Lower leg skin (tissue), 4 donors: ENCODE data around the gene GPR137C. TPM values are rescaled to one million over a fixed set of nuclear protein-coding genes. Genes with fewer than 3 reads are reported as not detected.

ENCODE experiments used
- DNase-seq, 2 donors: peaks; one replicate each; pipeline ENCODE4 v3.0.0-alpha.2; 2019; ENCODE audit warnings: low spot score in 2 of 2
- H3K4me3 ChIP-seq: fragments of 200-600 bp; sonication (generic); 2 replicates; pipeline ENCODE4 v1.5.1; 2017; ENCODE audit warnings: mild to moderate bottlenecking, low read depth; ENCODE audit not compliant: poor library complexity, severe bottlenecking
- POLR2A ChIP-seq, 2 donors: fragments of 450-650 bp; IDR thresholded peaks; one replicate each; pipeline ENCODE4 v1.6.1; 2016 to 2017; ENCODE audit warnings: antibody characterized with exemption in 2 of 2, mild to moderate bottlenecking in 1 of 2, moderate library complexity in 1 of 2
- WGBS, 2 donors: methylation state at CpG; one replicate each; pipeline ENCODE4 v1.1.5; 2018; 5-methylcytosine and 5-hydroxymethylcytosine counted together
- intact Hi-C: fragments of 100-400 bp; cut with DNase I; formaldehyde crosslinking; loops from one replicate; pipeline ENCODE4 v1.15.0; 2023; ENCODE audit warnings: low total_unique reads
- total RNA-seq, 4 donors: library from RNA; depleted of rRNA; stranded (reverse); fragments of >200 nt; gene quantifications; one replicate each; pipeline ENCODE4 v1.1.0, GENCODE V29; 2016
- TF ChIP-seq, protein P1 (sequence below), 3 donors: fragments of 450-650 bp; IDR thresholded peaks; one replicate each; pipeline ENCODE4 v1.5.1; 2016; ENCODE audit warnings: antibody characterized with exemption in 3 of 3, mild to moderate bottlenecking in 3 of 3, moderate library complexity in 2 of 3

Gene GPR137C
- total RNA-seq, 4 donors from 2014 or later = 0.08 to 0.96 (median 0.19) TPM

DNA sequence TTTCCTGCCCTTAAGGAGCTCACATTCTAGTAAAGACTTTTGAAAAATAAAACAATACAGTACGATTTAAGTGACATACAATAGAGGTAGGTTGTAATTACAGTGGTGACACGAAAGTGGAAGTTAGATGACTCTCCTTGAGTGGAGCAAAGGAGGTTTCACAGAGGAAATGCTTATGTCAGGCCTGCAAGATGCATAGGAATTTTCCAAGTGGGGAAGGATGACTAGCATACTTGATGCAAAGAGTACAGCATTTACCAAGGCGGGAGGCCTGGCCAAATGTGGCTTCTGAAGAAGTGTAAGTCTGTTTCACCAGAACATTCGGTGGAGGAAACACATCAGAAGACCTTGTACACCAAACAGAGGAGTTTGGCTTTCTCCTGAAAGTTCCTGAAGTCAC, 87.5 kb downstream of the GPR137C start:
- TF ChIP-seq, protein P1, sequence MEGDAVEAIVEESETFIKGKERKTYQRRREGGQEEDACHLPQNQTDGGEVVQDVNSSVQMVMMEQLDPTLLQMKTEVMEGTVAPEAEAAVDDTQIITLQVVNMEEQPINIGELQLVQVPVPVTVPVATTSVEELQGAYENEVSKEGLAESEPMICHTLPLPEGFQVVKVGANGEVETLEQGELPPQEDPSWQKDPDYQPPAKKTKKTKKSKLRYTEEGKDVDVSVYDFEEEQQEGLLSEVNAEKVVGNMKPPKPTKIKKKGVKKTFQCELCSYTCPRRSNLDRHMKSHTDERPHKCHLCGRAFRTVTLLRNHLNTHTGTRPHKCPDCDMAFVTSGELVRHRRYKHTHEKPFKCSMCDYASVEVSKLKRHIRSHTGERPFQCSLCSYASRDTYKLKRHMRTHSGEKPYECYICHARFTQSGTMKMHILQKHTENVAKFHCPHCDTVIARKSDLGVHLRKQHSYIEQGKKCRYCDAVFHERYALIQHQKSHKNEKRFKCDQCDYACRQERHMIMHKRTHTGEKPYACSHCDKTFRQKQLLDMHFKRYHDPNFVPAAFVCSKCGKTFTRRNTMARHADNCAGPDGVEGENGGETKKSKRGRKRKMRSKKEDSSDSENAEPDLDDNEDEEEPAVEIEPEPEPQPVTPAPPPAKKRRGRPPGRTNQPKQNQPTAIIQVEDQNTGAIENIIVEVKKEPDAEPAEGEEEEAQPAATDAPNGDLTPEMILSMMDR (IDR thresholded peaks at IDR 0.05) = no peak
- no peak for TF ChIP-seq POLR2A (IDR thresholded peaks at IDR 0.05)
- intact Hi-C loops = no loop called here
- WGBS, 2 donors = 96 to 98% methylated on average over 4 of the region's 4 CpGs
- H3K4me3 ChIP-seq = no peak overlapping the region
- DNase-seq = no peak

DNA sequence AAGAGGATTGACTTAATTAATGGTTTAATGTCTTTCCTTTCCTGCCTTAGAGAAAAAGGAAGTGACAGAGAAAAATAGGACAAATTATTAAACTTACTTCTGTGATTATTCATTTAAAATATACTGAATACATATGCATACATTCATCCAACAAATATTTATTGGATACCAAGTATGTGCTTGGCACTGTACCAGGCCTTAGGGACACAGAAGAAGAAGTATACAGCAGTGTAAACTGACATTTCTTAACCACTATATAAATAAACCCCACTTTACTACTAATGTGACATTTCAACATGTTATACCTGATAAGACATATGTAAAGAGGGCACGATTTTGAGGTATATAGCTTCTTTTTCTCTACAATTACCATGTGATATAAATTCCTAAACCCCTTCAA, 89.1 kb downstream of the GPR137C start:
- DNase-seq = no peak
- 95 to 96% methylated on average over 1 of the region's 1 CpG for WGBS, 2 donors
- intact Hi-C loops = no loop called here

DNA sequence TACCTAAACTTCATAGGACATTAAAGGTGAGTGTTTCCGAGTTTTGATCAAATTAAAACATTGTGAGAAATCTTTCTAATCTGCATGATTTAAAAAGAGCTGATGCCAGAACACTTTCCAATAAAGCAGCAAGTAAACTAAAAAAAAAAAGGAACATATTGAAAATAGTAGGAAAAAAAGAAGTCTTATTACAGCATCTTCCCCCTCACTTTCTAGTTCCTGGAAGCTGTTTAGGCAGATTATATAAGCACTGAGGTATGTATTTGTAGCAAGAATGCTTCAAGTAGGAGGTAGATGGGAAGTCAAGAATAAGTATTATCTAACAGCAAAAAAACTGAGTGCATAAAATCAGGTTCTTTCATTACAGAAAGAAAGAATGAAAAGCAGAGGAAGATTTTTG, 96.9 kb downstream of the GPR137C start:
- TF ChIP-seq POLR2A (IDR thresholded peaks at IDR 0.05) = no peak
- TF ChIP-seq, protein P1 (IDR thresholded peaks at IDR 0.05) = no peak
- intact Hi-C loops = no loop called here
- DNase-seq = no peak
- WGBS, 2 donors = 94 to 98% methylated on average over 1 of the region's 1 CpG
- H3K4me3 ChIP-seq = no peak overlapping the region

More for the DNA sequence above, 89.1 kb downstream of the GPR137C start:
- no peak for TF ChIP-seq POLR2A (IDR thresholded peaks at IDR 0.05)
- TF ChIP-seq, protein P1 (IDR thresholded peaks at IDR 0.05) = no peak
- no peak overlapping the region for H3K4me3 ChIP-seq

DNA sequence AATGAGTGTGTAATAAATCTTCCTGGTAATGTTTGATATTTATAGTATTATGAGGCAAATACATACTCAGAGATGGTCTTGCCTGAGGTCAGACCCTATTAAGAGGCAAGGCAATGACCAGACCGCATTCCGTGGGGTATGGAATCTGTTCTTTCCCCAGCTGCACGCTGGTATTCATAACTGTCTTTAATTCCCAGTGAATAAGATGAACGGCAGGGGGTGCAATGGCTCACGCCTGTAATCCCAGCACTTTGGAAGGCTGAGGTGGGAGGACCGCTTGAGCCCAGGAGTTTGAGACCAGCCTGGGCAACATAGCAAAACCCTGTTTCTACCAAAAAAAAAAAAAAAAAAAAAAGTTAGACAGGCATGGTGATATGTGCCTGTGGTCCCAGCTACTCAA, 98.1 kb downstream of the GPR137C start:
- no peak for TF ChIP-seq POLR2A (IDR thresholded peaks at IDR 0.05)
- TF ChIP-seq, protein P1 (IDR thresholded peaks at IDR 0.05) = no peak
- intact Hi-C loops = no loop called here
- H3K4me3 ChIP-seq = no peak overlapping the region
- DNase-seq = no peak
- WGBS, 2 donors = 85 to 91% methylated on average over 6 of the region's 6 CpGs

DNA sequence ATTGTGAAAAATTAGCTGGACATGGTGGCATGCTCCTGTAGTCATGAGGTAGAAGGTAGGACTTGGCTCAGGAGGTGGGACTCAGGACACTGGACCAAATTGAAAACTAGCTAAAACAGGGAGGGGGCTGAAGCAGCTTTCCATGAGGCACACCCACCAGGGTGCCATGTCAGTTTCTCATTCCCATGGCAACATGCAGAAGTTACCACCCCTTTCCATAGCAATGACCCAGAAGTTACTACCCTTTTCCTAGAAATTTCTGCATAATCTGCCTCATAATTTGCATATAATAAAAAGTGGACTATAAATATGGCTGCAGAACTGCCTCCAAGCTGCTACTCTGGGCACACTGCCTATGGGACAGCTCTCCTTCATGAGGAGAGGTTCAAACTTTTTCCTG, 104.3 kb downstream of the GPR137C start:
- TF ChIP-seq, protein P1 (IDR thresholded peaks at IDR 0.05) = no peak
- intact Hi-C loops = no loop called here

DNA sequence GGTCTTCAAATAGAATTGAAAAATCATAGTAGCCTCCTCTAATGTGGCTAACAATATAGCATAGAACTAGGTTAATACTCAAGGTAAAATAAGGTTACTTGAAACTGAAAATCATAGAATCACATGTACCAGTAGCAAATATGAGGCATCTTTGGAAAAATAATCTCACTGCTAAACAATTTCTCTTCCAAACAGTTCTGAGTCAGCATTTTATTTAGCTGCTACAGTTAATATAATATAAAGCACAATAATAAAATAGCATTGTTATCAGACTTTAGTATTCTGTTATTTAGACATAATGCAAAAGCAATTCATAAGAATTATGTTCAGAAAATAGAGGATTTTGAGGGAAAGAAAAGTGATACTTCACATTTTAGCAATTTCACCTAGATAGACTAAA, 107.7 kb downstream of the GPR137C start:
- intact Hi-C loops = no loop called here
- H3K4me3 ChIP-seq = no peak overlapping the region
- DNase-seq = no peak
- no peak for TF ChIP-seq POLR2A (IDR thresholded peaks at IDR 0.05)
- TF ChIP-seq, protein P1 (IDR thresholded peaks at IDR 0.05) = no peak

More for the DNA sequence above, 104.3 kb downstream of the GPR137C start:
- no peak for DNase-seq
- H3K4me3 ChIP-seq = no peak overlapping the region
